HG02623 (cell line): ENCODE measurements around the gene OR2Z1.
"Not testable (repeated sequence)": the region's sequence is repeated elsewhere in the genome, so short reads cannot be mapped to it uniquely, and the experiment has no call there.

Experiments
- ATAC-seq: cut with Tn5 transposase; IDR thresholded peaks from one replicate; pipeline ENCODE4 v1.9.1; 2021; ENCODE audit warnings: moderate library complexity; ENCODE audit not compliant: unreplicated experiment

The OR2Z1 gene

GRCh38 chr19:8702350-8702749 is 19.1 kb upstream of the OR2Z1 start:
- no peak for ATAC-seq

DNA sequence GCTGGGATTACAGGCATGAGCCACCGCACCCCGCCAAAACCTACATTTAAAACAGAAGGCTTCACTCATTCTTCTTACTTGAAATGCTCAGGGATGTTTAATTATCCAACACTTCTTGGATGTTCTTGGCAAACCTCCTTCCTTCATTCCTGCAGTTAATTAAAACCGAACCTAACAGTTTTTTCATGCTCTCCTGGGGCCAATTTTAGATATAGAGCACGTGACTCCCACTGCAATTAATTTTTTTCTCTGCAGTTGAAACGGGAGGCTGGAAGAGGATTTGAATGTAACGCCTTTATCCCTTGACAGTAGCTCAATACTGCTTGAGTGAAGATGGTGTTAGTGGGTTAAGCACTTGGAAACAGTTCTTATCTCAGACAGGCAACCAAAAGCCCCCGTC is 18.2 kb upstream of the OR2Z1 start:
- ATAC-seq, result no peak

GRCh38 chr19:8705304-8705703 is 16.1 kb upstream of the OR2Z1 start:
- not testable (repeated sequence) for ATAC-seq

- ATAC-seq, result no peak
Observed at GRCh38 chr19:8705742-8706141, 15.7 kb upstream of the OR2Z1 start.

DNA sequence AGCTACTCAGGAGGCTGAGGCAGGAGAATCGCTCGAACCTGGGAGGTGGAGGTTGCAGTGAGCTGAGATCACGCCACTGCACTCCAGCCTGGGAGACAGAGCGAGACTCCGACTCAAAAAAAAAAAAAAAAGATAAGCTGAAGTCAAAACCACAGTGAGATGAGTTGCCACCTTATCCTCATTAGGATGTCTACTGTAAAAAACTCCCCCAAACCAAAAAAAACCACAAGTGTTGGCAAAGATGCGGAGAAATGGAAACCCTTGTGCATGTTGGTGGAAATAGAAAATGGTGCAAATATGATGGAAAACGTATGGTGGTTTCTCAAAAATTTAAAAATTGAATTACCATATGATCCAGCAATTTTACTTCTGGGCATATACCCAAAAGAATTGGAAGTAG is 11.1 kb upstream of the OR2Z1 start:
- ATAC-seq, result not testable (repeated sequence)

GRCh38 chr19:8722032-8722431 is 598 bp downstream of the OR2Z1 start:
- no peak for ATAC-seq

DNA sequence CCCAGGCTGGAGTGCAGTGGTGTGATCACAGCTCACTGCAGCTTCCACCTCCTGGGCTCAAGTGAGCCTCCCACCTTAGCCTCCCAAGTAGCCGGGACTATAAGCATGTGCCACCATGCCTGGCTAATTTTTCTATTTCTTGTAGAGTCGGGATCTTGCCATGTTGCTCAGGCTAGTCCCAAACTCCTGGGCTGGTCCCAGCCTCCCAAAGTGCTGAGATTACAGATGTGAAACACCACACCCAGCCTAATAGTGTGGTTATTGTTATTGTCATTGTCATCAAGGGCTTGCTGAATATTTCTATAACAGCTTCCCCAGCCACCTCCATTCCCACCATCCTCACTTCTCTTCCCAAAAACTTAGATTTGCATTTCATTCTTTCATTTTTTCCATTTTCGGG is 2.8 kb downstream of the OR2Z1 start:
- ATAC-seq, result no peak

DNA sequence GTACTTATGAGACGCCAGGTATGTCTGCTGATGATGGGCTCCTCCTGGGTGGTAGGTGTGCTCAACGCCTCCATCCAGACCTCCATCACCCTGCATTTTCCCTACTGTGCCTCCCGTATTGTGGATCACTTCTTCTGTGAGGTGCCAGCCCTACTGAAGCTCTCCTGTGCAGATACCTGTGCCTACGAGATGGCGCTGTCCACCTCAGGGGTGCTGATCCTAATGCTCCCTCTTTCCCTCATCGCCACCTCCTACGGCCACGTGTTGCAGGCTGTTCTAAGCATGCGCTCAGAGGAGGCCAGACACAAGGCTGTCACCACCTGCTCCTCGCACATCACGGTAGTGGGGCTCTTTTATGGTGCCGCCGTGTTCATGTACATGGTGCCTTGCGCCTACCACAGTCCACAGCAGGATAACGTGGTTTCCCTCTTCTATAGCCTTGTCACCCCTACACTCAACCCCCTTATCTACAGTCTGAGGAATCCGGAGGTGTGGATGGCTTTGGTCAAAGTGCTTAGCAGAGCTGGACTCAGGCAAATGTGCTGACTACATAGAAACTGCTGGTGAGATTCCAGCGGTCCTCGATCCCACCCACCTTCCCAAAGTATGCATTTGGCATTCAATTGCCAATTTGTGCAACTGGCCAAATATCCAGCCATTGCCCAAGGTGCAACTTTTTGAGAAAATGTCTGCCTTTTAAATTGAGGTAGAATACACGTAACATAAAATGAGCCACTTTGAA is 10.2 kb downstream of the OR2Z1 start:
- no peak for ATAC-seq

DNA sequence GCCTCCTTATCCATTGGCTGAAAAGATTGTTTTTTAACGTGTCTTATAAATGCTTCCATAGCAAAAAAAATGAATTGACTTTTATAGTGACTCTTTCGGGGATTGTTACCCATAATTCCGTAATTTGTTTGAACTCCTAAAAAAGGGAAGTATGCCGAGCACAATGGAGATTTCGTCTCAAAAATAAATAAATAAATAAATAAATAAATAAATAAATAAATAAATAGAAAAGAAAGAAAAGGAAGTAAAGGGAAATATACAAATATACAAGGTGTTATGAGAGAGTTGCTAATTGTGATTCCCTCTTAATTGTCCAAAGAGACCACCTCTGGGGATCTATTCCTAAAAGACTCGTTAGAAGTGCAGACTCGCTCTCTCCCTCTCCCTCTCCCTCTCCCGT is 16.9 kb downstream of the OR2Z1 start:
- ATAC-seq, result no peak

DNA sequence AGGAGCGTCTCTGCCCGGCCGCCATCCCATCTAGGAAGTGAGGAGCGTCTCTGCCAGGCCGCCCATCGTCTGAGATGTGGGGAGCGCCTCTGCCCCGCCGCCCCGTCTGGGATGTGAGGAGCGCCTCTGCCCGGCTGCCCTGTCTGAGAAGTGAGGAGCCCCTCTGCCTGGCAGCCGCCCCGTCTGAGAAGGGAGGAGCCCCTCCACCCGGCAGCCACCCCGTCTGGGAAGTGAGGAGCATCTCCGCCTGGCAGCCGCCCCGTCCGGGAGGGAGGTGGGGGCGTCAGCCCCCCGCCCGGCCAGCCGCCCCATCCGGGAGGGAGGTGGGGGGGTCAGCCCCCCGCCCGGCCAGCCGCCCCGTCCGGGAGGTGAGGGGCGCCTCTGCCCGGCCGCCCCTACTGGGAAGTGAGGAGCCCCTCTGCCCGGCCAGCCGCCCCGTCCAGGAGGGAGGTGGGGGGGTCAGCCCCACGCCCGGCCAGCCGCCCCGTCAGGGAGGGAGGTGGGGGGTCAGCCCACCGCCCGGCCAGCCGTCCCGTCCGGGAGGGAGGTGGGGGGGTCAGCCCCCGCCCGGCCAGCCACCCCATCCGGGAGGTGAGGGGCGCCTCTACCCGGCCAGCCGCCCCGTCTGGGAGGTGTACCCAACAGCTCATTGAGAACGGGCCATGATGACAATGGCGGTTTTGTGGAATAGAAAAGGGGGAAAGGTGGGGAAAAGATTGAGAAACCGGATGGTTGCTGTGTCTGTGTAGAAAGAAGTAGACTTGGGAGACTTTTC is 18.0 kb downstream of the OR2Z1 start:
- ATAC-seq, result not testable (repeated sequence)

- not testable (repeated sequence) for ATAC-seq
Observed at GRCh38 chr19:8767257-8767656, 45.8 kb downstream of the OR2Z1 start.

DNA sequence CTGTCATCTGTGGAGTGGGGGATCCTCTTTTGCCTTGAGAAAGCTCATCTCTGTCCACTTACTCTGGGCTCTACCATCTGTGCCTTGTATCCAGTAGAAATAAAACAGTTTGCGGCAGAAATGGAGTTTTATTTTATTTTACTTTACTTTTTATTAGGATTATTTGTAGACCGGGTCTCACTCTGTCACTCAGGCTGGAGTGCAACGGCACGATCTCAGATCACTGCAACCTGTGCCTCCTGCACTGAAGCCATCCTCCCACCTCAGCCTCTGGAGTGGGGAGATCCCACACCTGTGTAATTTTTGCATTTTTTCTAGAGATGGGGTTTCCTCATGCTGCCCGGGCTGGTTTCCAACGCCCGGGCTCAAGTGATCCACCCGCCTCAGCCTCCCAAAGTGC is 47.8 kb downstream of the OR2Z1 start:
- not testable (repeated sequence) for ATAC-seq

- not testable (repeated sequence) for ATAC-seq
Observed at GRCh38 chr19:8773587-8773986, 52.2 kb downstream of the OR2Z1 start.
